Measurements from ENCODE around the gene SHB. TPM values are rescaled to one million over a fixed set of nuclear protein-coding genes. Genes with fewer than 3 reads are reported as not detected.

SHB gene
- total RNA-seq, 1 donor from 2014 or later = 18.5 TPM

- Mint-ChIP-seq H3K9me3 (ENCODE audit: unreplicated experiment) (no peaks in the 10 kb centered on the region), H3K27me3 (ENCODE audit: unreplicated experiment) (peaks cover 4% of the 10 kb centered on the region), H3K4me1 (ENCODE audit: unreplicated experiment) (peaks cover 22% of the 10 kb centered on the region), H3K36me3 (ENCODE audit: low read depth, unreplicated experiment) (peaks cover 9% of the 10 kb centered on the region), H3K27ac (ENCODE audit: unreplicated experiment) (no peak overlapping the region), H3K4me3 (ENCODE audit: unreplicated experiment) (no peak overlapping the region)
- no peak for TF ChIP-seq CTCF (IDR thresholded peaks at IDR 0.05; ENCODE audit: unreplicated experiment)
- no peak for DNase-seq (ENCODE audit: low spot score)
These were observed 71.2 kb downstream of the SHB start for GRCh38 chr9:37997636-37998374.

GRCh38 chr9:37996819-37997217 lies 72.2 kb downstream of the SHB start:
- Mint-ChIP-seq H3K4me3 (ENCODE audit: unreplicated experiment) (peak overlapping the region; percentile 23), H3K36me3 (ENCODE audit: low read depth, unreplicated experiment) (peaks cover 9% of the 10 kb centered on the region), H3K27ac (ENCODE audit: unreplicated experiment) (no peak overlapping the region), H3K4me1 (ENCODE audit: unreplicated experiment) (peaks cover 27% of the 10 kb centered on the region), H3K9me3 (ENCODE audit: unreplicated experiment) (no peaks in the 10 kb centered on the region), H3K27me3 (ENCODE audit: unreplicated experiment) (peaks cover 4% of the 10 kb centered on the region)
- TF ChIP-seq CTCF (IDR thresholded peaks at IDR 0.05; ENCODE audit: unreplicated experiment) = no peak
- DNase-seq (ENCODE audit: low spot score) = no peak

- no peak overlapping the region for H3K27ac Mint-ChIP-seq (ENCODE audit: unreplicated experiment)
These were observed 72.8 kb downstream of the SHB start for GRCh38 chr9:37995961-37996818.

GRCh38 chr9:37995348-37995737 lies 73.7 kb downstream of the SHB start:
- H3K36me3 Mint-ChIP-seq (ENCODE audit: low read depth, unreplicated experiment) = peaks cover 9% of the 10 kb centered on the region

More at GRCh38 chr9:37995961-37996818, 72.8 kb downstream of the SHB start:
- Mint-ChIP-seq H3K4me3 (ENCODE audit: unreplicated experiment) (no peak overlapping the region), H3K27me3 (ENCODE audit: unreplicated experiment) (peaks cover 4% of the 10 kb centered on the region), H3K4me1 (ENCODE audit: unreplicated experiment) (peaks cover 32% of the 10 kb centered on the region), H3K36me3 (ENCODE audit: low read depth, unreplicated experiment) (peaks cover 9% of the 10 kb centered on the region), H3K9me3 (ENCODE audit: unreplicated experiment) (no peaks in the 10 kb centered on the region)
- no peak for DNase-seq (ENCODE audit: low spot score)
- TF ChIP-seq CTCF (IDR thresholded peaks at IDR 0.05; ENCODE audit: unreplicated experiment) = no peak

More at GRCh38 chr9:37995348-37995737, 73.7 kb downstream of the SHB start:
- Mint-ChIP-seq H3K4me3 (ENCODE audit: unreplicated experiment) (no peak overlapping the region), H3K27ac (ENCODE audit: unreplicated experiment) (no peak overlapping the region), H3K27me3 (ENCODE audit: unreplicated experiment) (peaks cover 6% of the 10 kb centered on the region), H3K9me3 (ENCODE audit: unreplicated experiment) (no peaks in the 10 kb centered on the region), H3K4me1 (ENCODE audit: unreplicated experiment) (peaks cover 36% of the 10 kb centered on the region)
- no peak for TF ChIP-seq CTCF (IDR thresholded peaks at IDR 0.05; ENCODE audit: unreplicated experiment)
- no peak for DNase-seq (ENCODE audit: low spot score)
